WTC11 (cell line): ENCODE measurements around the gene E2F2. TPM values are rescaled to one million over a fixed set of nuclear protein-coding genes. Genes with fewer than 3 reads are reported as not detected.
A peak's percentile ranks its signal among the peaks of the same experiment; 100 is the strongest.

Experiments
- ATF1 ChIP-seq: sonication (generic); formaldehyde crosslinking; IDR thresholded peaks from 2 replicates; pipeline ENCODE4 v1.8.1; 2023; ENCODE audit warnings: mild to moderate bottlenecking, moderate library complexity, missing genetic modification reagents
- ATF3 ChIP-seq: sonication (generic); formaldehyde crosslinking; conservative IDR thresholded peaks from 2 replicates; pipeline ENCODE4 v1.8.1; 2022; ENCODE audit warnings: mild to moderate bottlenecking, missing genetic modification reagents
- ATF6 ChIP-seq: sonication (generic); formaldehyde crosslinking; IDR thresholded peaks from 2 replicates; pipeline ENCODE4 v1.8.1; 2023; ENCODE audit warnings: mild to moderate bottlenecking, missing genetic modification reagents
- CREM ChIP-seq: sonication (generic); formaldehyde crosslinking; IDR thresholded peaks from 2 replicates; pipeline ENCODE4 v1.8.1; 2022; ENCODE audit warnings: mild to moderate bottlenecking, missing genetic modification reagents, moderate library complexity
- ELF4 ChIP-seq: sonication (generic); formaldehyde crosslinking; IDR thresholded peaks from 2 replicates; pipeline ENCODE4 v1.8.1; 2022; ENCODE audit warnings: low read depth, mild to moderate bottlenecking, moderate library complexity, missing genetic modification reagents
- ESRRA ChIP-seq: sonication (generic); formaldehyde crosslinking; IDR thresholded peaks from 2 replicates; pipeline ENCODE4 v1.8.1; 2022; ENCODE audit warnings: mild to moderate bottlenecking, missing genetic modification reagents, borderline replicate concordance
- GABPB1 ChIP-seq: sonication (generic); formaldehyde crosslinking; IDR thresholded peaks from 2 replicates; pipeline ENCODE4 v1.8.1; 2023; ENCODE audit warnings: mild to moderate bottlenecking, missing genetic modification reagents
- GTF2I ChIP-seq: fragments of 250-450 bp; sonication (Bioruptor Pico); conservative IDR thresholded peaks from 2 replicates; pipeline ENCODE4 v1.4.0; 2021; ENCODE audit warnings: mild to moderate bottlenecking
- MXD4 ChIP-seq: fragments of 250-450 bp; sonication (Bioruptor Pico); IDR thresholded peaks from 2 replicates; pipeline ENCODE4 v1.8.0; 2021; ENCODE audit warnings: mild to moderate bottlenecking, moderate library complexity, borderline replicate concordance
- NFATC4 ChIP-seq: fragments of 250-450 bp; sonication (Bioruptor Pico); IDR thresholded peaks from 2 replicates; pipeline ENCODE4 v1.9.0; 2021; ENCODE audit warnings: mild to moderate bottlenecking
- NR1H2 ChIP-seq: sonication (generic); formaldehyde crosslinking; IDR thresholded peaks from 2 replicates; pipeline ENCODE4 v1.9.0; 2021; ENCODE audit warnings: mild to moderate bottlenecking, moderate library complexity, missing genetic modification reagents
- OVOL2 ChIP-seq: fragments of 250-450 bp; sonication (Bioruptor Pico); IDR thresholded peaks from 2 replicates; pipeline ENCODE4 v1.9.0; 2021; ENCODE audit warnings: mild to moderate bottlenecking, borderline replicate concordance
- PRDM15 ChIP-seq: sonication (generic); formaldehyde crosslinking; IDR thresholded peaks from 2 replicates; pipeline ENCODE4 v1.8.0; 2022; ENCODE audit warnings: missing genetic modification reagents
- RORB ChIP-seq: fragments of 250-450 bp; sonication (Bioruptor Pico); IDR thresholded peaks from 2 replicates; pipeline ENCODE4 v1.9.0; 2021; ENCODE audit warnings: mild to moderate bottlenecking
- SMAD4 ChIP-seq: sonication (generic); formaldehyde crosslinking; IDR thresholded peaks from 2 replicates; pipeline ENCODE4 v1.8.0; 2022; ENCODE audit warnings: mild to moderate bottlenecking, missing genetic modification reagents
- STAT6 ChIP-seq: sonication (generic); formaldehyde crosslinking; conservative IDR thresholded peaks from 2 replicates; pipeline ENCODE4 v1.8.1; 2023; ENCODE audit warnings: mild to moderate bottlenecking, low read depth, missing genetic modification reagents, moderate library complexity
- TEAD1 ChIP-seq: sonication (generic); formaldehyde crosslinking; IDR thresholded peaks from 2 replicates; pipeline ENCODE4 v1.8.0; 2022; ENCODE audit warnings: mild to moderate bottlenecking, missing genetic modification reagents
- ZBTB21 ChIP-seq: sonication (generic); formaldehyde crosslinking; IDR thresholded peaks from 2 replicates; pipeline ENCODE4 v1.8.1; 2023; ENCODE audit warnings: mild to moderate bottlenecking, missing genetic modification reagents, borderline replicate concordance
- ZBTB43 ChIP-seq: sonication (generic); formaldehyde crosslinking; IDR thresholded peaks from 2 replicates; pipeline ENCODE4 v1.8.1; 2023; ENCODE audit warnings: mild to moderate bottlenecking, missing genetic modification reagents
- ZNF396 ChIP-seq: fragments of 250-450 bp; sonication (Bioruptor Pico); IDR thresholded peaks from 2 replicates; pipeline ENCODE4 v1.8.0; 2021; ENCODE audit warnings: mild to moderate bottlenecking, moderate library complexity, borderline replicate concordance
- ZNF532 ChIP-seq: fragments of 250-450 bp; sonication (Bioruptor Pico); IDR thresholded peaks from 2 replicates; pipeline ENCODE4 v1.9.0; 2021; ENCODE audit warnings: mild to moderate bottlenecking, borderline replicate concordance
- total RNA-seq: library from RNA; stranded (reverse); gene quantifications from 3 replicates; pipeline ENCODE4 v1.2.3, GENCODE V29; 2021

Gene E2F2
- total RNA-seq, 1 experiment from 2014 or later, result 5.6 TPM

GRCh38 chr1:23555986-23556634 lies 25.1 kb upstream of the E2F2 start (continued):
- no peak for TF ChIP-seq ATF6
- TF ChIP-seq ATF3 (CRISPR knock-in tag), result no peak
- TF ChIP-seq NR1H2, result no peak
- TF ChIP-seq ZNF532, result no peak
- TF ChIP-seq ESRRA (CRISPR knock-in tag), result peak; percentile 92
- TF ChIP-seq ZNF396 (CRISPR knock-in tag), result no peak
- no peak for TF ChIP-seq PRDM15 (CRISPR knock-in tag)
- no peak for TF ChIP-seq GABPB1 (CRISPR knock-in tag)
- peak; percentile 97 for TF ChIP-seq TEAD1 (CRISPR knock-in tag)
- no peak for TF ChIP-seq ZBTB21 (CRISPR knock-in tag)
- TF ChIP-seq ATF1 (CRISPR knock-in tag), result no peak
- TF ChIP-seq NFATC4 (CRISPR knock-in tag), result peak; percentile 62
- TF ChIP-seq OVOL2 (CRISPR knock-in tag), result no peak
- TF ChIP-seq MXD4 (CRISPR knock-in tag), result no peak
- TF ChIP-seq CREM (CRISPR knock-in tag), result peak; percentile 73; the same call in 1 of the 2 replicates
- no peak for TF ChIP-seq RORB (CRISPR knock-in tag)
- no peak for TF ChIP-seq GTF2I (CRISPR knock-in tag)
- no peak for TF ChIP-seq SMAD4 (CRISPR knock-in tag)
- TF ChIP-seq ZBTB43 (CRISPR knock-in tag), result peak; percentile 72; the same call in 1 of the 2 replicates
- no peak for TF ChIP-seq ELF4 (CRISPR knock-in tag)
- no peak for TF ChIP-seq STAT6 (CRISPR knock-in tag)
